Coronary artery (tissue), 2 donors: ENCODE results near the gene CALY.
A peak's percentile ranks its signal among the peaks of the same experiment; 100 is the strongest.
"Not testable (repeated sequence)": the region's sequence is repeated elsewhere in the genome, so short reads cannot be mapped to it uniquely, and the experiment has no call there.

Source experiments
- DNase-seq: peaks from one replicate; pipeline ENCODE4 v3.0.0-alpha.2; 2017; ENCODE audit warnings: low spot score
- H3K27ac ChIP-seq, 2 donors: fragments of 200-600 bp; sonication (generic); one replicate each; pipeline ENCODE4 v1.5.1; 2016 to 2019
- H3K4me3 ChIP-seq: fragments of 200-600 bp; sonication (generic); 2 replicates; pipeline ENCODE4 v1.5.1; 2016; ENCODE audit warnings: mild to moderate bottlenecking, moderate library complexity
- CTCF ChIP-seq: fragments of 200-600 bp; sonication (generic); IDR thresholded peaks from one replicate; pipeline ENCODE4 v1.5.1; 2019; ENCODE audit warnings: antibody characterized with exemption

CALY gene

GRCh38 chr10:133379152-133379800 is 42.6 kb upstream of the CALY start, which contains the start of gene PAOX:
PAOX (plus strand) TSS chr10:133379262; CDS start chr10:133379317, 55 bp downstream.
- H3K27ac ChIP-seq, result peak within 1 kb of the TSS; percentile 64 to 95
- no peak for TF ChIP-seq CTCF
- DNase-seq, result no peak
- peak within 1 kb of the TSS; percentile 99 for H3K4me3 ChIP-seq

- peak overlapping the region; percentile 64 to 95 for H3K27ac ChIP-seq
- peak overlapping the region; percentile 99 for H3K4me3 ChIP-seq
- TF ChIP-seq CTCF, result no peak
- peak; percentile 85 for DNase-seq
These were observed 41.8 kb upstream of the CALY start for GRCh38 chr10:133378251-133379096.

GRCh38 chr10:133377818-133378250 is 41.1 kb upstream of the CALY start:
- DNase-seq, result no peak
- TF ChIP-seq CTCF, result no peak
- H3K4me3 ChIP-seq, result peak overlapping the region; percentile 99
- peak overlapping the region; percentile 64 to 95 for H3K27ac ChIP-seq

GRCh38 chr10:133377025-133377817 is 40.5 kb upstream of the CALY start:
- DNase-seq, result no peak
- Histone ChIP-seq H3K27ac (peak overlapping the region in 1 of 2 donors; percentile 95), H3K4me3 (no peak overlapping the region)
- no peak for TF ChIP-seq CTCF

GRCh38 chr10:133376183-133376582 is 39.5 kb upstream of the CALY start:
- not testable (repeated sequence) for H3K27ac ChIP-seq, H3K4me3 ChIP-seq

GRCh38 chr10:133375357-133376115 is 38.8 kb upstream of the CALY start:
- H3K4me3 ChIP-seq, result no peak overlapping the region
- TF ChIP-seq CTCF, result no peak
- no peak overlapping the region for H3K27ac ChIP-seq
- no peak for DNase-seq

More at GRCh38 chr10:133376183-133376582, 39.5 kb upstream of the CALY start:
- DNase-seq, result not testable (repeated sequence)
